Measurements from ENCODE around the gene AMHR2.

Gene AMHR2

DNA sequence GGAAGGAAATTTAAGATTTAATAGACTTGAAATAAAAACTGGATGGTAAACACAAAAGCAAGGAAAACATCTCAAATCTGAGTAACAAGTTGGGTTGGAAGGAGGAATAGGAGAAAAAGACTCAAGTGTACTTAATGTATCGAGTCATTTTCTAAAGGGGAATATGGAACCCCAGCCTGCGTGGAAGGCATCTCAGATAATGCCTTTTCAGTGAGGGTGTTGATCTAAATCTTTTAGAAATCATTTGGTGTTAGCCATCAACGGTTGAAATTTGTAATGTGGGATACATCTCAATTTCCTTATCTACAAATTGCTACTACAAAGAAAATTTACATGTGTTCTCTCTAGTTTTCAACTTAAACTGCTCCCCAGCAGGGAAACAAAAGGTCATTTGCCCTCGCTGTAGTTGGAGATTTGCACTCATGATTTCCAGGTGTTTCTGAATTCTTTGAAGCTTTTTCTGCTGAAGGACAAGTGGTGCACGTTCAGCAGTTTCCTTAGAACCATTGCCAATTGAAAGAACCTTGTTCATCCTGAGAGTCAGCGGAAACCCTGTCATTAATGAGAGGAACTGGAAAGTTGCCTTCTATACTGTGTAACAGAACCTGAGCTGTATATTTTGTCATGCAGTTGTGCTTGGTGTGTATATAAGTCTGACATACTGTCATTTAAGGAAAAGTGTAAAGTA, 30.4 kb downstream of the AMHR2 start:
- no peak for DNase-seq

DNA sequence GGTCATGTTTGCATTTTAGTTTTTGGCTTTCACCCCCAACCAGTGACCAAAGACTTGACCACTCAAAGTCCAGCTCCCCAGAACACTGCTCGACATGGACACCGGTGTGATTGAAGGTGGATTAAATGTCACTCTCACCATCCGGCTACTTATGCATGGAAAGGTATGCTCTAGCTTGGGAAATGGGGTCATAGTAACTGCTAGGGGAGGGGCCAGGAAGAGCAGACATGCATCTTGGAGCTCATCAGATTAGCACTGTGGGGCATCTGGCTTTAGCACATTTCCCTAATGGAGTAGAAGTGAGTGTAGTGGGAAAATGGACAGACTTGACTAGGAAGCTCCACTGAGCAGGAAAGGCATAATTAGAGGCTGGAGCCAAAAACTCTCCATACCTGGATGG, 31.1 kb downstream of the AMHR2 start:
- DNase-seq: no peak

DNA sequence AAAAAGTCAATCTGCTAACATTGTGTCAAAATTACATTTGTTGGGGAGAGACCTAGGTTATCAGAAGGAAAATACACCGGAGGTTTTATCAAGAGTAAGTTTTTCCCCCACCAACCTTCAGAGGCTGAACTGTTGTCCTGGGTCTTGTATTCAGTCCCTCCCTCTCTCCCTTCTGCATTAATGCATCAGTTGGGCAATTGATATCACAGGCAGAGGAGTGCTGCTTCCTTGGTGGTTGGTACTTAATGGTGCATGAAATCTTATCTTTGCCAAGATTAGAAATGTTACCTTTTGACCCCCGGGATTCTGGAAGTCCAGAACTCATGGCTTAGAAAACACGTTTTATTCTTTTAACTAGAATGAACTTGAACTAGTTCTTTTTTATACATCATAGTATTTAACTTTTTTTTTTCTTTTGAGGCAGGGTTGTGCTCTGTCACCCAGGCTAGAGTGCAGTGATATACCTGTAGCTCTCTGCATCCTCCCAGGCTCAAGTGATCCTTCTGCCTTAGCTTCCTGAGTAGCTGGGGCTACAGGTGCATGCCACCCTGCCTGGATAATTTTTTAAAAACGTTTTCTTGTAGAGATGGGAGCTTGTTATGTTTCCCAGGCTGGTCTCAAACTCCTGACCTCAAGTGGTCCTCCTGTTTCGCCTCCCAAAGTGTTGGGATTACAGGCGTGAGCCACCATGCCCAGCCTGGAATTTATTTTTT, 33.2 kb downstream of the AMHR2 start:
- DNase-seq: no peak

DNA sequence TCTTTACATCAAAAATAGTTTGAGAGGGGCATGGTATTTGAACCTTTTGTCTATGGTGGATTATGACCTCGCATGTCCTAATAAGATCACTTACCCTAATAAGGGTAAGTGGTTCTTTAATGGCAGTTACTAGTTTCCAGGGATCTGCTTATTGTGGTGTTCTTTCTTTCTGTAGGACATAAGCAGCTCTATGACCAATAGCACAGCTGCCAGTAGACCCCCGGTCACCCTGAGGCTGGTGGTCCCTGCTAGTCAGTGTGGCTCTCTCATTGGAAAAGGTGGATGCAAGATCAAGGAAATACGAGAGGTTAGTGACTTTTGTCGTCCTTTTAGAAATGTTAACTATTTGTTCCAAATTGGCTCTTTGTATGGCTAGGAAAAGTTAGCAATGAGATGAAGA, 35.4 kb downstream of the AMHR2 start:
- DNase-seq: no peak

DNA sequence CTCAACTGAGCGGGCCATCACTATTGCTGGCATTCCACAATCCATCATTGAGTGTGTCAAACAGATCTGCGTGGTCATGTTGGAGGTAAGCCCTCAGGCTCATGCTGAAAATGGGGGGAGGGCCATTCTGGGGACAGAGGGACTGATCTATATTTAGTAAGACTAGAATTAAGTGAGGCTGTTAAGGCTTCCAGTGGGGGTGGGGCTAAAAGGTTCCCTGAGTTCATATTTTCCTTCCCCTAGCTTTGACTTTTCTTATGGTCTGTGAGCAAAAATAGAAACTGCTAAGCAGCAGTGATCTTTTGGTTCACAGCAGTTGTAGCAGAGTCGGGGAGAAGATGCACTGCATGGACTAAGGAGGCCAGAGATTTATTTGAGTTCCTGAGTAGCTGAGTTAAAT, 37.4 kb downstream of the AMHR2 start:
- no peak for DNase-seq

DNA sequence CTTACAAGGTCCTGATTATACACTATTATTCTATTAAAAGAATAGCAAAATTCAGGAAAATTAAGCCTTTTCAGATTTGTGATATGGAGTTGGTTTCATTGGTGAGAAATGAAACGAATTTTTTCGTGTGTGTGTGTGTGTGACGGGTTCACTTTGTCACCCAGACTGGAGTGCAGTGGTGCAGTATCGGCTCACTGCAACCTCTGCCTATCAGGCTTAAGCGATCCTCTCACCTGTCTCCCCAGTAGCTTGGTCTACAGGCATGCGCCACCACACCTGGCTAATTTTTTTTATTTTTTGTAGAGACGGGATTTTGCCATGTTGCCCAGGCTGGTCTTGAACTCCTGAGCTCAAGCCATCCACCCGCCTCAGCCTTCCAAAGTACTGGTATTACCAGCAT, 37.9 kb downstream of the AMHR2 start:
- no peak for DNase-seq

DNA sequence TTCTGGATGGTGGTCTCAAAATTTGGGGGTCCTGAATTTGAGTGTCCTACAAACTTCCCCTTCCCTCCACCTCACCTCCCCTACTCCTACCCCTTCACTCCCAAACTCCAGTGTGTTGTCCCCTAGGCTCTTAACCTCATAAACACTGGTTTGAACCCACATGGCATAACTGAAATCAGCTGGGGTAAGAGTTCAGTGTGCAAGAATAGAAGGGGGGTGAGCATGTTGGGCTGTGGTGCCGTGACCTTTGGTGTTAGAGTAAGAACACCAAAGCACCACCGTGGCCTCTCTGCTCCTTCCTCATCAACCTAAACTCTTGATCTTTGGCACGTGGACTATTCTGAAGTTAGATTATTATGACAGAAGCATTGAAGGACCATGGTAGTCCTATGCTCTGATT, 39.3 kb downstream of the AMHR2 start:
- no peak for DNase-seq

DNA sequence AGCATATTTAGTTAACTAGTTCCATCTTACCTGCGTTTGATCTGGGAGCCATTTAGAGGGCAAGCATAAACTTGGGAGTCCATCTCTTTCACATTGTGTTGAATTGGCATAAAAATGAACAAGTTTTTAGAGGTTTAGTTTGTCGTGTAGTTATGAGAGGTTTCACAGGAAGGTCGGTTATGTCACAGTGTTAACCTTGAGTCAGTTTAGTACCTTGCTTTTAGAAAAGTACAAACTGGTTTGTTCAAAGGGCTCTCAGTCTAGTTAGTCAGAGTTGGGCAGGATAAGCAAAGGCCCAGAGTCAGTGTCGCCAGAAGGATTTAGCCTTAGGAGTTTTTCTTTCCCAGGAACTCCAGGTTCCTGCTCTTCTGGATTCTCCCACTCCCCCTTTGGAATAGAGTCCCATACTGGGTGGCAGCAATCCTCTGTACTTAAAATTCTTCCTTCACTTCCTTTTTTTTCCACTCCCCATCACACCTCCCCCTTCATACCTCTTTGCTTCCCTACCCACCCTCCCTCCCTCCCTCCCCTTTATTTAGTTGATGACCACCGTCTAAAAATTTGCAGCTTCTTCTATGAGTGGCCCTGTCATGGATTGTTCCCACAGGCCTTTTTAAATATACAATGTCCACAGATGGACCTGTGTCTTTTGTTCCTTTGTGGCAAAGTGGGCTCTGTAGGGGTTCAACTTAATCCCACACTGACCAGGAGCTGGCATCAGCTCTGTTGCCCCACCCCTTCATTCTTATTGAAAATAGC, 40.3 kb downstream of the AMHR2 start:
- DNase-seq: no peak

DNA sequence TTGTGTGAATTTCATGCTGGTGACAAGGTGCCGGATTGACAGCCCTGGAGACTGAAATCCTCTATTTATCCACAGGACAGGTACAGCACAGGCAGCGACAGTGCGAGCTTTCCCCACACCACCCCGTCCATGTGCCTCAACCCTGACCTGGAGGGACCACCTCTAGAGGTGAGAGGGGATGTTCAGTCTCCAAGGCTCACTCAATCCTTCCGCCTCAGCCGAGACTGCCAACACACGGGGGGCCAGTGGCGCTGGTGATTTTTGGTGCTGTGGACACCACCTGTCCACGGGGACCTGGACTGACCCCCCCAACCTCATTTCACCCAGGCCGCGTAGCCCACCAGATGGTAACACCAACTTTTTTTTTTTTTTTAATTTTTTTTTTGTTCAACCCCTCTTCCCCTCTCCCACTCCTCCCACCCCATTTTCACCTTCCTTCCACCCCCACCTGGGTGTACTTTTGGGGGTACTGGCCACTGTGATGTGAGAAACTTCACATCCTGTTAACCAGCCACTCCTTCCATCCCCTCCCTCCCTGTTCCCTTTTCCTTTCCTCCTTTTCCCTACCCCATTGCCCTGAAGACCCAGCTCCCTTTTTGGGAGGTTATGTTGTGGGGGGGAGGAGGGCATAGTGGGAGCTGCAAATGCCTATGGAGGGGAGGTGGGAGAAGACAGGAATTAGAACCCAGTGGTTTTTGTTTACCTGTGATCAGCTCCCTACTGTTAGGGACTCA, 41.2 kb downstream of the AMHR2 start:
- no peak for DNase-seq

DNA sequence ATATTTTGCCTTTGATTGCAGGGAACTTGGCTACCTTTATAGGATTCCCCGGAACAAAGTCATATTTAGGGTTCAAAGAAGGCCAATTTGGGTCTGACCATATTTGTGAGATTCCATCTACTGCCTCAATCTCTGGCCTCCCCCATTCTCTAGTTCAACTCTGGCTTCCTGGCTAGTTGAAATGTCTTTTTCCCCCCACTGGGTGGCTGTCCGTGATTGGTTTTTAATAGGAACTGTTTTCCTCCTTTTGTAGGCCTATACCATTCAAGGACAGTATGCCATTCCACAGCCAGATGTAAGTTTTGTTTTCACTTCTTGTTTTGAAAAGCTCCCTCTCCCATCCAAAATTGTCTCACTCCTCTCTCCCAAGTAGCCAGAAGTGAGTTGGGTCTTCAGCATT, 42.0 kb downstream of the AMHR2 start:
- no peak for DNase-seq

DNA sequence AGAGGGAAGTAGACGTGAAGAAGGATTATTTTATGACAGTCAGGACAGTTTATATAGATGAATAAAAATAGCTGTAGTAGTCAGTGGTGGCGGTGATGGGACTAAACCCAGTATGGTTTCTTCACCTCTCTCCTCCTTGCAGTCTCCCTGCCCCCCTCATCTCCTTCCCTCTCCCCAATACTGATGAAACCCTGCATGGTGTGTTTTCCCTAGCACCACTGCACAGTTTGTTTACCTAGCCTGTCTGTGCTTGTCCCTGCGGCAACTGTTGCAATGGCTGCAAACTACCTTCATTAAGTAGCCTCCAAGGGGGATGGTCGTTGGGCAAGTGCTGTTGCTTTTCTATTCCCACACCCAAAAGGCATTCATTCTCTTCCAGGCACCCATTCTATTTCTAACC, 43.0 kb downstream of the AMHR2 start:
- DNase-seq: no peak

DNA sequence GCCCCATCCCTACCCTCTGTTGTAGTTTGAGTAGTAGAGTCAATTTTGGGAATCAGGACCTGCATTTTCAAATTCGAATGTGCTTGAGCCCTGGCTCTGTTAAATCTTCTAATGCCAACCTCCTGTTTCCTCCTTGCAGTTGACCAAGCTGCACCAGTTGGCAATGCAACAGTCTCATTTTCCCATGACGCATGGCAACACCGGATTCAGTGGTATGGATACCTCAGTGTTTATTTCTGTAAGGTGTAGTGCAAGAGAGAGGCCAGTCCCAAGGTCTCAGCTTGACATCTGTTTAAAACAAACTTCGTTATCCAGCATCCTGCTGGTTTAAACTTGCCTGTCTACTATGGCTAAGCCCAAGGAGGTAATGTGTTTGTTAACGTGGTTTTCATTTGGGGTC, 43.4 kb downstream of the AMHR2 start:
- no peak for DNase-seq

DNA sequence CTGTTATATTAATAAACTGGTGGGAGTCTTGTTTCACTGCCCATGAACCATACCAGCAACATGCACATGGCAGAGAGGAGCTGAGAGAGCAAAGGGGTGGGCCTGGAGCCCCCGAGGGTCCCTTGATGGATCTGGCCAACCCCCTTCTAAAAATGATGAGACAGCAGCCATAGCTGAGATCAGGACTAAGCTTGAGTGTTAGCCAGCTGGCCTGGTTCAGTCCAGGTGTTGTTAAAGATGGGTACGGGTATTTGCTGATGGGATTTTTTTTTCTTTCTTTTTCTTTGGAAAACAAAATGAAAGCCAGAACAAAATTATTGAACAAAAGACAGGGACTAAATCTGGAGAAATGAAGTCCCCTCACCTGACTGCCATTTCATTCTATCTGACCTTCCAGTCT, 44.2 kb downstream of the AMHR2 start:
- DNase-seq: no peak

DNA sequence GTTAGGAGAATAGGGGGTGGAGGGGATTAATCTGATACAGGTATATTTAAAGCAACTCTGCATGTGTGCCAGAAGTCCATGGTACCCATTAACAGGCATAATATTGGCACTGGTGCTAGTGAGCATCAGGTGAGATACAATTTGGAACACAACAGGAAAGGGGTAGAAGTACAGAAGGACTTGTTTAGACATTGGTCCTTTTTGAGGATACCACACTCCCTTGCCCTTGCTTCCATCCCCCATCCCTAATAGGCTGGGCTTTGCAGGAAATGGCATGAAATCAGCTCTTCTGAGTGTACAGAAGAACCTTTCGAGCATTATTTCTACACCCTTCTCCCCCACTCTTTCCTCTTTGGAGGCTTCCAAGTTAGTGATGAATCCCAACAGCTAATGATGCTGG, 44.6 kb downstream of the AMHR2 start:
- DNase-seq: no peak

DNA sequence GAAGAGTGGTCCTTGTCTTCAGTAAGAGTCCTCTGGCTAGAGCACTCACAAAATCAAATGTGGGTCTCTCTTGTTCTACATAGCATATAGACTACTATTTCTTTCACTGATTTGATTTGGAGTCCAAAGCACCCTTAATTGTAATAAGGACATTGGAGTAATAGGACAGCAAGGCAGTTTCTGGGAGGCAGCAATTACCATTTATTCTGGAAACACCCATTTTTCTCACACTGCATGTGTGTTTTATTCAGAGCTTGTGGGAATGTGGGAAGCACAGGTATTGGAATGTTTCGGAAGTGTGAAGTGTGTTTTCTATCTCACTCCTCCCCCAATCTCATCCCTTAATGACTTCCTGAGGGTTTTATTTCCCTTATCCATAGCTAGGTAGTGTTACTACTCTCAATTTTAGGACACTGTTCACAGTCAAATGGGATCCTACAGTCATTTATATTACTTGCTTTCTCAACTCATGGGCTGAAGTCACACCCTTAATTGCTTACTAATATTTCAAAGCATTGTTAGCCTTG, 48.5 kb downstream of the AMHR2 start:
- DNase-seq: no peak

DNA sequence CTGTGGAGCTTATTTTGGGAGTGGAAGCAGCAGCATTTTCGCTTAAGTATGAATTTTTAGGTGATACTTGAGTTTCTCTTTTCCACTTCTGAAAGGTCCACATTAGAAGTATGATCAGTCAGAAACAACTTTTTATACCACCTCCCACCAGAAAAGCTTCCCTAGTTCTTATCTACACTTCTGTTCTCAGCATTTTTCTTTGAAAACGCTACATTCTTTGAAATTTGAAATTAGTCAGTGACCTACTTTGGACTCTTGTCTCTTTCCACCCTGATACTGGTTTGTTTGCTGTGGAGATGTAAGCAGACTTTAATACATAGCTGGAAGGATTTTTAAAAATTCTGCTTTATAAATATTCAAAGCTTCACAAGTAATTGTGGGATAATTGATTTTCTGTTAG, 50.4 kb downstream of the AMHR2 start:
- no peak for DNase-seq

DNA sequence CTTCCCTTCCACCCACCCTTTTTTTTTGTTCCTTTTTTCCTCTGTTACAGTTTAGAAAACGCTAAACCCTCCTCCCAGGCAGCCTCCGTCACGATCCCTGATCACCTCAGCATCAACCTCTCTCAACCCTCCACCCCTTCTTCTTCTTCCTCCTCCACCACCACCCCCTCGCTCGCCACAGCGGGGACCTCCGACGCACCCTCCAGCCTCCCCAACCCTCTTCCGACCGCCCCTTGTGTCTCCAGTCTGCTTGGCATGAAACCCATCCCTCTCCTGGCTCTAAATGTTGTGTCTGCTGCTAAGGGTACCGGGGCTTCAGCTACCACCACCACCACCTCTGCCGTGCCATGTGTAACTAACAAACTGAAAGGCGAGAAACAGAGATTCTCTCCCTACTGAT, 51.2 kb downstream of the AMHR2 start:
- no peak for DNase-seq

DNA sequence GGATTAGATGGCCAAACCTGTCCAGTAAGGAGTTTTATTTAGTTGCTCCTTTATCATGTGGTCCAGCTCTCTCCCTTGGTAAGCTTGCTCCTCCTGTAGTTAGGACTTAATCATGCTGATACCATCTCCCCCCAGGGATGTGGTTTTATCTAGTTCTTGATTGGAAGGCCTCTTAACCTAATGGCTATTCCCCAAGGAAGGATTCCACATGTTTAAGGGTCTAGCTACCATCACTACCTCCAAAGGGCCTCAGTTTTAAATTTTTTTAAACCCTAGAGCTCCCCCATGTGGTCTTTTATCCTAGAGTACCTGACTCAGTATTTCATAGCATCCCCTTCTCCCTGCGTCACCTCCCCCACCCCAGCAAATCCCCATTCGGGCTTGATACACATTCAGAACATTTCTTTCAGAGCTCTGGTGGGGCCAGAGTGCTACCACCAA, 53.1 kb downstream of the AMHR2 start:
- no peak for DNase-seq

DNA sequence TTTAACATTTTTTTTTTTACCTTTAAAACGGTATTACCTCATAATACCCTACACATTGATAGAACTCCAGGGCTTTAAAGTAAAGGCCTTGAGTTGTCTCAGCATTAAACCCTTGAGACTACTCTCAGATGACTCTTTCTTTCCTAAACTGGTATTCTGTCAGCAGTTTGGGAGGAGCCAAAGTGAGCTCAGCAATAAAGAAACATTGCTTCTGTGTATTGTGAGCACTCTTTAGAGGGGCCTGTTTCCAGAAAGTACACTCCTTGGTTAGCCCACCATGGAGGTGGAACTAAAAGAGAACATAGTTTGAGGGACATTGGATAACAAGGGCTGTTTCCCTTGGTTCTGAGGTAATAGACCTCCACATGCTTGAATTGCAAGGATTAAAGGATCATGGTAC, 55.2 kb downstream of the AMHR2 start:
- no peak for DNase-seq

DNA sequence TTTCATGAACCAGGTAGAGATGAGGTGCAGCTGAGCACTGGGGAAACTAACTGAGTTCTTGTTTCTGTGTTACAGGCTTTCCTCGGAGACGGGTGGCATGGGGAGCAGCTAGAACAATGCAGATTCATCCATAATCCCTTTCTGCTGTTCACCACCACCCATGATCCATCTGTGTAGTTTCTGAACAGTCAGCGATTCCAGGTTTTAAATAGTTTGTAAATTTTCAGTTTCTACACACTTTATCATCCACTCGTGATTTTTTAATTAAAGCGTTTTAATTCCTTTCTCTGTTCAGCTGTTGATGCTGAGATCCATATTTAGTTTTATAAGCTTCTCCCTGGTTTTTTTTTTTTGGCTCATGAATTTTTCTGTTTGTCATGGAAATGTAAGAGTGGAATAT, 55.7 kb downstream of the AMHR2 start:
- no peak for DNase-seq

DNA sequence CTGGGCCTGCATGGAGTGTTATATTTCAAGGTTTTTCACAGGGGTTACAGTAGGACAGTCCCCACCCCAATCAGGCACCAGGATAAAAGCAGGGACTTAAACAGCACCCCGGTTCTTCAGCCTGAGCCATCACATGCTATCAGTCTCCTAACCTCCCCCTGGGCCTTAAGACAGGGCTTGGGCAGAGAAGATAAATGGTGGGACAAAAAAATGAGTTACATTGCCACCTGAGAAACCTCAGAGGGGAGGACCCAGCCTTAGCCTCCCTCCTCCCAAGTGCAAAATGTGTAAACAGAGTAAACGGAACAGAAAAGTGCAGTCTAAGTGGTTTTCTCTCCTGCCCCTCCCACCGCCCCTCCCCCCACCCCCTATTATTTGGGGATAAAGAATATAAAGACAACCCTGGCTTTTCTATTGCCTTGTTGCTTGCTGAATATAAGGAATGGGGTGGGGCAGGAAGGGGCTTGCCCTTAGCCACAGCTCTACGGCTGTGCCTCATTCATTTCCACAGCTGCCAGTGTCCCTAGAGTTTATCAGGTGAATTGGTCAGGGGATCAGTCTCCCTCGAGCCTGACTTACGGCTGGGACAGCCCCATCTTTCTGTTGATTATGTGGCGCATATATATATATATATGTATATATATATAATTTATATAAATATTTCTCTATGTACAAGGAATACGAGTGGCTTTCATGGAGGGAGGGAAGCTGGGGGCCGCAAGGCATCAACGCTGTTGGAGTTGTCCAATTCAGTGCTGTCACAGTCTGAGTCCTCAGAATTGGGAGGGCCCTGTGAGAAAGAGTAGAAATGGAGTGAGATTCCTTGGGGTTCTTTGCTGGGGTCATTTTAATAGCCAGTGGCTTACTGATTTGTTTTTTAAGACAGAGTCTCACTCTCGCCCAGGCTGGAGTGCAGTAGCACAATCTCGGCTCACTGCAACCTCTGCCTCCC, 57.1 kb downstream of the AMHR2 start:
- DNase-seq: no peak

All from NCI-H187 (cell line).